Fibroblast of pulmonary artery (primary cell): ENCODE data around the gene MYO5B.

Experiments
- DNase-seq: peaks from one replicate; pipeline ENCODE4 v3.0.0-alpha.2; 2010; ENCODE audit warnings: low read depth
- H3K4me3 ChIP-seq: replicated peaks from 2 replicates; pipeline ENCODE4 v1.5.1; 2011; ENCODE audit warnings: low read depth, mild to moderate bottlenecking, control low read depth, low read length, moderate library complexity
- TF ChIP-seq, protein P1 (sequence below): IDR thresholded peaks from 2 replicates; pipeline ENCODE4 v1.5.1; 2011; ENCODE audit warnings: mild to moderate bottlenecking, control low read depth, low read length, inconsistent platforms; ENCODE audit errors: missing control alignments

Gene MYO5B

DNA sequence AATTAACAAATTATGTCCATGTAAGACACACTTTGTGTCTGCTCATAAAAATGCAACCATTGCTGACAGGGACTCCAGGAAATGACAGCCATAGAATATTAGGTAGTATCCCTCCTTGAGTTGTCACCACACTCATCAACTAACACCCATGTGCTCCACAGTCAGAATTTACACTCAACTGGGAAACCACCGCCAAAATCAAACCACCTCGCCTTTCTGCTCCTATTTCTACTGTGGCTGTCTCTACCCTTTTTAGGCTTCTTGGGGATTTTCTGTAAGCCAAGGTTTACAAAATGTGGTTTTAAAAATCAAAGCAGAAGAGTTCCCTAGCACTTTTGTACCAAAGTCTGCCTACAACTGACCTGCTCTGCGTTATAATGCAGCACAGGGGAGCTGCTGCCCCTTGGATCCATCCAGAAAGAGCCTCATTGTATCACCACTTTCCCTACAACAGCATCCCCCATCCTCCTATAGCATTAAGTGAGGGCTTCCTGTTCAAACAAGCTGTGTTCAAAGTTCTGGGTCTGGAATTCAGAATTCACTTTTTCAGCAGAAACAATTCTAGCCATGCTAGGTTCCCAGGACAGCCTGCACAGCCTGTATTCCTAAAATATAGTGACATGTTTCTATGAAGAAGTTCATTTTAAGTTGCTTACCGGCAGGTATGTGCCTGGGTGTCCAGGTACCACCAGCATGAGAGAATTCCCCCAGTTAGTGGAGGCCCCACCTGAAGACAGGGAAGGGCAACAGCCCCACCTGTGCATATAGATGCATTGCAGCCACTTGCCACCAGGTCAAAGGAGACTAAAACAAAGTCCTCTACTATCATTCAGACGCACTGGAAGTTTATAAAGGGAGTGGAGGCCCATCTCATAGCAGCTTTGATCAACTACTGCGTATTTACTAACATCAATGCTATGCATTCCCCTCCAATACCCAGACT lies 104.3 kb downstream of the MYO5B start:
- no peak for DNase-seq
- no peak overlapping the region for H3K4me3 ChIP-seq
- TF ChIP-seq, protein P1, sequence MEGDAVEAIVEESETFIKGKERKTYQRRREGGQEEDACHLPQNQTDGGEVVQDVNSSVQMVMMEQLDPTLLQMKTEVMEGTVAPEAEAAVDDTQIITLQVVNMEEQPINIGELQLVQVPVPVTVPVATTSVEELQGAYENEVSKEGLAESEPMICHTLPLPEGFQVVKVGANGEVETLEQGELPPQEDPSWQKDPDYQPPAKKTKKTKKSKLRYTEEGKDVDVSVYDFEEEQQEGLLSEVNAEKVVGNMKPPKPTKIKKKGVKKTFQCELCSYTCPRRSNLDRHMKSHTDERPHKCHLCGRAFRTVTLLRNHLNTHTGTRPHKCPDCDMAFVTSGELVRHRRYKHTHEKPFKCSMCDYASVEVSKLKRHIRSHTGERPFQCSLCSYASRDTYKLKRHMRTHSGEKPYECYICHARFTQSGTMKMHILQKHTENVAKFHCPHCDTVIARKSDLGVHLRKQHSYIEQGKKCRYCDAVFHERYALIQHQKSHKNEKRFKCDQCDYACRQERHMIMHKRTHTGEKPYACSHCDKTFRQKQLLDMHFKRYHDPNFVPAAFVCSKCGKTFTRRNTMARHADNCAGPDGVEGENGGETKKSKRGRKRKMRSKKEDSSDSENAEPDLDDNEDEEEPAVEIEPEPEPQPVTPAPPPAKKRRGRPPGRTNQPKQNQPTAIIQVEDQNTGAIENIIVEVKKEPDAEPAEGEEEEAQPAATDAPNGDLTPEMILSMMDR, result no peak

DNA sequence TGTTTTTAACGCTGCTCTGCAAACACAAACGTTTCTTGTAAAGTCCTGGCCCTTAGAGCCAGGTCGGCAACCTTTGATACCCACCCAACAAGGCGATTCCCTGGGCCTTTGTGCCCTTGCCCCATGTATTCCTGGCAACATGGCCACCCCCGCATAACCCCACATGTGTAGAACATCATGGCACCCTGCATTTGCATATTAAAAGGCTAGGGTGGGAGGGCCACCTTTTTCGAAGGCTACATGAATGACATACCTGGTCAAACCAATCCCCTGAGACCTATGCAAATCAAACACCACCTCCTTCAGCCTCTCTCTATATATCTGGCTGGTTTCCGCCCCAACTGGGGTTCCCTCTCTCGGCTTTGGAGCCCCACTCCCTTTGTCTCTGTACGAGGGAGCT lies 105.2 kb downstream of the MYO5B start:
- no peak for DNase-seq

DNA sequence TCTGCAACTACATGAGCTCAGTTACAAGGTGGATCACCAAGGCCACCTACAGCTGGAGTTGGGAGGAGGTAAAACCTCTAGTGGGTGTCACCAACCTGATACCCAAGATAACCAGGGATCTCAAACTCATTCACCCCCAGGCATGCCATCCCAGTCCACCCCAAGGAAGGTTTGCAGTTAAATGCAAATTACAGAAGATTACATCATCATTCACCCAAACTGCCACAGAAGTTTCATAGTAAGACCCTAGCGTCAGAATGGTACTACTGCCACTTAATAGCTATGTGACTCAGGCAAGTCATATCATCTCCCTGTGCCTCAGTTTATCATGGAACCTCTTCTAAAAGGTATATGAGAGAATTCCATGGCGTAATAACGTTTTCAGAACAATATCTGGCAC lies 111.2 kb downstream of the MYO5B start:
- H3K4me3 ChIP-seq, result no peak overlapping the region
- no peak for DNase-seq
- TF ChIP-seq, protein P1, result no peak

More for the DNA sequence above, 105.2 kb downstream of the MYO5B start:
- no peak overlapping the region for H3K4me3 ChIP-seq
- TF ChIP-seq, protein P1, result no peak

DNA sequence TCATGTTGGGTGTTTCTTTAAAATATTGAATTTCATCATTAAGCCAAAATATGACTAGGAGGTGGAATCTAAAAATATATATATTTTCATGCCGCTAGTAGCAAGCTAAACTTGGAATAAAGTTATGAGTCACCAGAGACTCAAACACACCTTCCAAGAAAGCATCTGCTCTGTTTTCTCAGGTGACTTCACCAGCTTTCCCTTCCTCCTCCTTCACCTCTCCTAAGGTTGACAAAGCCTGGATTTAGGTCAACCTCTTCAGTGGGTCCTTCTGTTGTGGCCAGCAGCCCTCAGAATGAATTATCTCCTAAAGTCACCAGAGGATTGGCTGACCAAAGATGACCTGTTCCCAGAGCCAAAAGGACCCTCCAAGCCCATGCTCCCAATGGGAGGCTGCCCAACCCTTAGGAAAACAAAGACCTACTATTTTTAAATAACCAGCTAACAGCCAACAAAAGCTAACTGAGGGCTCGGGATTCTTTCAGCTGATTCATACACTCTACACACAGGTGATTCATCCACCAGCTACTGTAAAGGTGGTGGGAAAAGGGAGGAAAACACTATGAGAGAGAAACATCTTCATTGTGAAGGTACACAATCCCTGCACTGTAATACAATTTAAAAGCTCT lies 113.9 kb downstream of the MYO5B start:
- H3K4me3 ChIP-seq, result no peak overlapping the region
- no peak for DNase-seq
- TF ChIP-seq, protein P1, result no peak

DNA sequence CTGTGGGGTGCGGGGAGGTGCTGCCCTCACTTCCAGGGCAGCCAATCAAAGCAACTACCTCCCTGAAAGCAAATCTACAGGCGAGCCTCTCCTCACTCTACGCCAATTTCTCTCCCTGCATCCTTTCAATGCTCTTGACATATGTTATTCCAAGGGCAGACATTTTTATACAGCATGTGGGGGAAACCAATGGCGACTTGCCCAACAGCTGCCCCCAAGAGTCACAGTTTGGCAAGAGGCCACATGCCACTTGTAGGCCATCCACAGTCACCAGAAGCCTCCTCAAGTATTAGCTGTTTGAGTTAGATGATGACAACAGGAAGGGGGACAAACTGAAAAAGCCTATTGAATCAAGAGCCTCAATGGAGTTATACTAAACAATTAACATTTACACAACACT lies 114.6 kb downstream of the MYO5B start:
- TF ChIP-seq, protein P1, result no peak
- no peak for DNase-seq
- H3K4me3 ChIP-seq, result no peak overlapping the region

DNA sequence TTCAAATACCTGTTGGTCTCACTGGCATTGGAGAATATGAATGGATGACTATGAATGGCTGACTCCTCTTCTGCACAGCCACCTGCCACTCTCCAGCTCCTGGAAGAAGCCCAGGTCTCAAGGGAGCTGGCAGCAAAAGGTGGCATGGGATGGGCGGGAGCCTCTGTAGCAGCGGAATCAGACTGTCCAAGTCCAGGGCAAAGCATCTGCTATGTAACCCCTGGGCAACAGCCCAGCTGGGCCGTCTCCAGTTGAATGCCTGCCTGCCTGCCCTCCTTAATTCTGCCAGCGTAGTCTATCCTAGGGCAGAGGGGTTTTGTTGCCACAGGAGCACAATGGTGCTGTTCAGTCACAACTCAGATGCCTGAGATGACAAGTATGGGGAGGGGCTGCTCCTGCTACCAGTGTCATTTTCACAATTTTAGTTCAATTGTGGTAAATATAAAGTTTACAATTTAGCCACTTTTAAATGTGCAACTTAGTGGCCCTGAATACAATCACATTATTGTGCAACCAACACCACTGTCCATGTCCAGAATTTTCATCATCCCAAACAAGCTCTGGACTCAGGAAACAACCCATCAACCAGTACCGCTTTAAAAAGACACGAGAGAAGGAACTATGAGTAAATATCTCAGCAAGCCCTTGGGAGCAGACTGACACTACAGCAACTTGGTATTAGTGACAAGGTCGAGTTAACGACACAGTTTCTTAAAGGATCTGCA lies 115.2 kb downstream of the MYO5B start:
- TF ChIP-seq, protein P1, result no peak
- no peak overlapping the region for H3K4me3 ChIP-seq
- no peak for DNase-seq
